Neural crest cell (in vitro differentiated cells): ENCODE measurements around the gene SLC25A48. TPM values are rescaled to one million over a fixed set of nuclear protein-coding genes. Genes with fewer than 3 reads are reported as not detected.

ENCODE experiments used
- DNase-seq: peaks from one replicate; pipeline ENCODE4 v3.0.0; 2021; ENCODE audit warnings: low read depth, mixed read lengths, low spot score
- H3K27ac Mint-ChIP-seq: one replicate; pipeline ENCODE4 v1.8.0; 2021; ENCODE audit warnings: mild to moderate bottlenecking, mixed read lengths; ENCODE audit not compliant: unreplicated experiment
- H3K27me3 Mint-ChIP-seq: 2 replicates; pipeline ENCODE4 v1.8.0; 2021; ENCODE audit warnings: low read depth, mild to moderate bottlenecking, mixed read lengths
- H3K36me3 Mint-ChIP-seq: 2 replicates; pipeline ENCODE4 v1.8.0; 2021; ENCODE audit warnings: low read depth, mild to moderate bottlenecking, mixed read lengths
- H3K4me1 Mint-ChIP-seq: 2 replicates; pipeline ENCODE4 v1.8.0; 2021; ENCODE audit warnings: mixed read lengths
- H3K4me3 Mint-ChIP-seq: one replicate; pipeline ENCODE4 v1.8.0; 2021; ENCODE audit warnings: mild to moderate bottlenecking, mixed read lengths
- H3K9me3 Mint-ChIP-seq: 2 replicates; pipeline ENCODE4 v1.8.0; 2021; ENCODE audit warnings: mixed read lengths
- total RNA-seq: library from RNA; stranded (reverse); gene quantifications from 2 replicates; pipeline ENCODE4 v1.2.1, GENCODE V29; 2021
- TF ChIP-seq, protein P1 (sequence below): fragments of 200-600 bp; sonication (generic); conservative IDR thresholded peaks from 2 replicates; pipeline ENCODE4 v1.5.0; 2021; ENCODE audit warnings: antibody characterized with exemption, mild to moderate bottlenecking

Gene SLC25A48
- total RNA-seq, 1 donor from 2014 or later, result not detected

DNA sequence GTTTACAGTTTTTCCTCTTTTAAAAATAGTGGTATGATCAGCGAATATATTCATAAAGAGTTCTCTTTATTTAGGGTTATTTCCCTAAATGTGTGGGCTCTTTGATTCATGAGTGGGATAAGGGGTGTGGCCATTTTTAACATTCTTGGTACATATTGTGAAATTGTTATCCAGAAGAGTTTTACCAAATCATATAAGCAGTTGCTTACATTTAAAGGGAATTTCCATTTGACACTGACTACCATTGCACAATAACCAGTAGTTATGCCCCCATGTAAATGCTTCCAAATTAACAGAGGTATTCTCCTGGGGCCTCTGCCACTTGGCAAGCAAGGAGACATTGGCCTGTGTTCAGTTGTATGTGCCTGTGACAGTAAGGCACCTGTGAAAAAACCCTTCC lies 27.2 kb downstream of the SLC25A48 start:
- Mint-ChIP-seq H3K27ac (no peak overlapping the region), H3K9me3 (peaks cover 2% of the 10 kb centered on the region), H3K4me1 (peaks cover 11% of the 10 kb centered on the region), H3K4me3 (no peak overlapping the region), H3K27me3 (peaks cover 32% of the 10 kb centered on the region), H3K36me3 (no peaks in the 10 kb centered on the region)
- TF ChIP-seq, protein P1, sequence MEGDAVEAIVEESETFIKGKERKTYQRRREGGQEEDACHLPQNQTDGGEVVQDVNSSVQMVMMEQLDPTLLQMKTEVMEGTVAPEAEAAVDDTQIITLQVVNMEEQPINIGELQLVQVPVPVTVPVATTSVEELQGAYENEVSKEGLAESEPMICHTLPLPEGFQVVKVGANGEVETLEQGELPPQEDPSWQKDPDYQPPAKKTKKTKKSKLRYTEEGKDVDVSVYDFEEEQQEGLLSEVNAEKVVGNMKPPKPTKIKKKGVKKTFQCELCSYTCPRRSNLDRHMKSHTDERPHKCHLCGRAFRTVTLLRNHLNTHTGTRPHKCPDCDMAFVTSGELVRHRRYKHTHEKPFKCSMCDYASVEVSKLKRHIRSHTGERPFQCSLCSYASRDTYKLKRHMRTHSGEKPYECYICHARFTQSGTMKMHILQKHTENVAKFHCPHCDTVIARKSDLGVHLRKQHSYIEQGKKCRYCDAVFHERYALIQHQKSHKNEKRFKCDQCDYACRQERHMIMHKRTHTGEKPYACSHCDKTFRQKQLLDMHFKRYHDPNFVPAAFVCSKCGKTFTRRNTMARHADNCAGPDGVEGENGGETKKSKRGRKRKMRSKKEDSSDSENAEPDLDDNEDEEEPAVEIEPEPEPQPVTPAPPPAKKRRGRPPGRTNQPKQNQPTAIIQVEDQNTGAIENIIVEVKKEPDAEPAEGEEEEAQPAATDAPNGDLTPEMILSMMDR, result no peak
- no peak for DNase-seq

GRCh38 chr5:135862086-135862485 lies 27.6 kb downstream of the SLC25A48 start:
- no peak for DNase-seq
- TF ChIP-seq, protein P1, result no peak
- Mint-ChIP-seq H3K27ac (no peak overlapping the region), H3K27me3 (peaks cover 32% of the 10 kb centered on the region), H3K4me3 (no peak overlapping the region), H3K4me1 (peaks cover 11% of the 10 kb centered on the region), H3K9me3 (peaks cover 2% of the 10 kb centered on the region), H3K36me3 (no peaks in the 10 kb centered on the region)

DNA sequence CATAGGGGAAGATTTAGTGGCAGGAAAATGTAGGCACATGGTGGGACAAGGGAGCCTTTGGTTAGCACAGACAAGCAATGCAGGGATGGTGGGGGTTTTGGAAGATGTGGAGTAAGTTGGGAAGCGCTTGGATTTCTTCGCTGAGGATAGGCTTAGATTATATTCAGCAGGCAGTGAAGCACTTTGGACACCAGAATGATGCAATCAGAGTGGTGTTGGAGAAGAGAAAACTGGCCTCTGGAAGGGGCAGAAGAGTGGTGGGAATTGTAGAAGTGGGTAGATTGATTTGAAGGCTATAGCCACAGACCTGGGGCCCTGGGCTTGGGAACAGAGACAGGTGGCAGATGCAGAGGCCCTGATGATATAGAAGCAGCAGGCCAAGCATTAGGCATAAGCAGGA lies 28.3 kb downstream of the SLC25A48 start:
- H3K36me3 Mint-ChIP-seq, result no peaks in the 10 kb centered on the region
- peaks cover 11% of the 10 kb centered on the region for H3K4me1 Mint-ChIP-seq
- H3K27me3 Mint-ChIP-seq, result peaks cover 30% of the 10 kb centered on the region
- H3K9me3 Mint-ChIP-seq, result peaks cover 2% of the 10 kb centered on the region
- no peak for DNase-seq
- TF ChIP-seq, protein P1, result no peak
- no peak overlapping the region for H3K4me3 Mint-ChIP-seq
- no peak overlapping the region for H3K27ac Mint-ChIP-seq

DNA sequence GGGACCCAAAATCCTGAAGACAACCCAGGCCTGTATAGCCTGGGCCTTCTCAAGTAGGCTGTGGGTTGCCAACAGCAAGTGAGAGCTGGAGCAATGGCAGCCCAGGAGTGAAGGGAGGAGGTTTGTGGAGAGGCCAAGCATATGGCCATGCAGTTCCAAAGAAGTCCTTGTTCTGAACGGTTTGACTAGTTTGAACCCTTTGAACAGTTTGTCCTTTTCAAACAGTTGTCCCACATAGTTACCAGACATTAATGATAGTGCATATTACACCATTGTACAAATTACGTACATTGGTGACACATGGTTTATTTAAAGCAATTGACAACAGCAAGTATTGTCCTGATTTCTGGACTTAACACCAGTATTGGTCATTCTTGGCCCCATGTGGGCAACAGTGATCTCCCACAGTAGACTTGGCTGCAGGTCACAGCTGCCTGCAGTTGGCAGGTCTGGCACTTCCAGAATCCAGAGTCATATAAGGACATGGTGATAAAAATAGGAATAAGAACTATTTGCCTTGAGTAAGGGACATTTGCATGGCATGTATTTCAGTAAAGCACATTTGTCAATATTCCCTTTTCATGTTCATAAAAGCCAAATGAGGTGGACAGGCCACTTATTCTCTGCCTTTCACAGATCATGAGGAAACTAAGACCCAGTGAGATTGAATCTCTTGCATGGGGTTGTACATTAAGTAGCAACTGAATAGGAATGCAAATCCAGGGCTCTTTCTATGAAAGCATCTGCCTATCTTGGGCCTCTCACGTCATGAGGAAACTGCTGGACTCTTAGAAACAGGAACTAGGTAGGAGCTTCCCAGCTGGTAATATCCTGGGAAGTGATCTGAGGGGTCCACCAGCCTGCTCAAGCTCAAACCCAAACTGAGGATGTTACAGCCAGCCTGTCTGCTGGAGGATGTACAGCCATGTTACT lies 30.3 kb downstream of the SLC25A48 start:
- no peak overlapping the region for H3K27ac Mint-ChIP-seq
- TF ChIP-seq, protein P1, result no peak
- peaks cover 36% of the 10 kb centered on the region for H3K27me3 Mint-ChIP-seq
- H3K4me1 Mint-ChIP-seq, result peaks cover 11% of the 10 kb centered on the region
- DNase-seq, result no peak
- no peak overlapping the region for H3K4me3 Mint-ChIP-seq
- no peaks in the 10 kb centered on the region for H3K36me3 Mint-ChIP-seq
- peaks cover 2% of the 10 kb centered on the region for H3K9me3 Mint-ChIP-seq

DNA sequence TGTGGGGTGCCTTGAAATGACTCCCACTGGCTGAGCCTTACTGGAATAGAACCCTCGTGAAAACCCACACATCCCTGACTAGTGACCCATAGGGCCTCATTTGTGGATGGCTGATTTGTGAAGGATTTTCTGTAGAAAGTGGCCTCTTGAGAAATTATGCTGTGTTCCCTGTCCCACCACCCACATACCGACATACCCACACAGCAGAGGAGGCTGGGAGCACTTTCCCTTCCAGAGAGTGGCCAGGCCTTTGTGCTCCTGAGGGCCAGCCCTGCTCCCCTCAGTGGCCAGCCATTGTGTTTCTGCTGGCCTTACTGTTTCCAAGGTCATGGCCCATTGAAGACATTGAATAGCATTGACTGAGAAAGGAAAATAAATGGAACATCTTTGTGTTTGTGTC lies 31.6 kb downstream of the SLC25A48 start:
- no peak overlapping the region for H3K4me3 Mint-ChIP-seq
- no peaks in the 10 kb centered on the region for H3K36me3 Mint-ChIP-seq
- no peak overlapping the region for H3K27ac Mint-ChIP-seq
- no peak for DNase-seq
- H3K9me3 Mint-ChIP-seq, result peaks cover 2% of the 10 kb centered on the region
- TF ChIP-seq, protein P1, result no peak
- H3K27me3 Mint-ChIP-seq, result peaks cover 40% of the 10 kb centered on the region
- peaks cover 11% of the 10 kb centered on the region for H3K4me1 Mint-ChIP-seq
